HG02943 (cell line): ENCODE results near the gene HAUS1.

Experiments
- ATAC-seq: cut with Tn5 transposase; IDR thresholded peaks from one replicate; pipeline ENCODE4 v1.9.1; 2021; ENCODE audit warnings: mild to moderate bottlenecking, low read depth, moderate library complexity; ENCODE audit not compliant: unreplicated experiment

HAUS1 gene

GRCh38 chr18:46104128-46104911 is at the start of gene HAUS1:
Gene HAUS1 (plus strand): TSS chr18:46104385. CDS start chr18:46104412, 27 bp downstream.
- ATAC-seq = peak; percentile 93

- ATAC-seq = no peak
These were observed 49.0 kb upstream of the HAUS1 start for GRCh38 chr18:46054956-46055837.

- ATAC-seq = no peak
These were observed 48.4 kb upstream of the HAUS1 start for GRCh38 chr18:46055838-46056230.

- ATAC-seq = no peak
These were observed 43.8 kb upstream of the HAUS1 start for GRCh38 chr18:46060359-46060841.

- no peak for ATAC-seq
These were observed 42.8 kb upstream of the HAUS1 start for GRCh38 chr18:46061387-46061786.

- ATAC-seq = no peak
These were observed 42.4 kb upstream of the HAUS1 start for GRCh38 chr18:46061796-46062195.

- ATAC-seq = no peak
These were observed 41.4 kb upstream of the HAUS1 start for GRCh38 chr18:46062781-46063180.

- ATAC-seq = no peak
These were observed 36.7 kb upstream of the HAUS1 start for GRCh38 chr18:46067438-46068007.

GRCh38 chr18:46068763-46069162 is 35.4 kb upstream of the HAUS1 start:
- ATAC-seq = no peak

- no peak for ATAC-seq
These were observed 34.7 kb upstream of the HAUS1 start for GRCh38 chr18:46069524-46069923.

- no peak for ATAC-seq
These were observed 34.0 kb upstream of the HAUS1 start for GRCh38 chr18:46070232-46070631.

GRCh38 chr18:46070815-46071652 is 33.2 kb upstream of the HAUS1 start:
- ATAC-seq = peak; percentile 9

- peak; percentile 54 for ATAC-seq
These were observed 32.4 kb upstream of the HAUS1 start, which contains the start of gene PSTPIP2 for GRCh38 chr18:46071653-46072375. Gene PSTPIP2 (minus strand): TSS chr18:46072260. CDS start chr18:46072188, 72 bp downstream.

GRCh38 chr18:46072376-46072867 is 31.8 kb upstream of the HAUS1 start:
- ATAC-seq = no peak

GRCh38 chr18:46072959-46073358 is 31.2 kb upstream of the HAUS1 start:
- no peak for ATAC-seq

GRCh38 chr18:46073474-46074331 is 30.5 kb upstream of the HAUS1 start:
- no peak for ATAC-seq

- no peak for ATAC-seq
These were observed 24.8 kb upstream of the HAUS1 start for GRCh38 chr18:46079336-46079735.

- ATAC-seq = no peak
These were observed 24.0 kb upstream of the HAUS1 start for GRCh38 chr18:46080156-46080555.
